Heart left ventricle (tissue), 16 donors: Measurements from ENCODE around the gene RNASE12. TPM values are rescaled to one million over a fixed set of nuclear protein-coding genes. Genes with fewer than 3 reads are reported as not detected.

Source experiments
- ATAC-seq, 4 donors: fragments of 200-7000 bp; cut with Tn5 transposase; one replicate each; pipeline ENCODE4 v1.9.1; 2020 to 2022; ENCODE audit warnings: moderate library complexity in 4 of 4, mild to moderate bottlenecking in 3 of 4, moderate number of reproducible peaks in 1 of 4
- DNase-seq, 5 donors: peaks; one replicate each; pipeline ENCODE4 v3.0.0-alpha.2; 2020
- H3K27ac ChIP-seq, 12 donors: fragments of 200-600 bp; sonication (generic) in 4 of 12; one replicate each; pipeline versions ENCODE4 v1.5.0 to v1.8.0; 2016 to 2022; ENCODE audit warnings: mild to moderate bottlenecking in 2 of 12
- H3K27me3 ChIP-seq, 9 donors: fragments of 200-600 bp; sonication (generic) in 2 of 9; one replicate each; pipeline versions ENCODE4 v1.5.1 to v1.8.0; 2016 to 2022; ENCODE audit warnings: mild to moderate bottlenecking in 3 of 9
- H3K36me3 ChIP-seq, 9 donors: fragments of 200-600 bp; sonication (generic) in 2 of 9; one replicate each; pipeline versions ENCODE4 v1.5.0 to v1.8.0; 2018 to 2022; ENCODE audit warnings: mild to moderate bottlenecking in 2 of 9
- H3K4me1 ChIP-seq, 12 donors: fragments of 200-600 bp; sonication (generic) in 4 of 12; one replicate each; pipeline versions ENCODE4 v1.5.0 to v1.8.0; 2016 to 2022; ENCODE audit warnings: mild to moderate bottlenecking in 3 of 12
- H3K4me3 ChIP-seq, 12 donors: fragments of 200-600 bp; sonication (generic) in 4 of 12; one replicate each; pipeline versions ENCODE4 v1.5.0 to v1.8.0; 2017 to 2022; ENCODE audit warnings: mild to moderate bottlenecking in 9 of 12, moderate library complexity in 4 of 12
- H3K9me3 ChIP-seq, 12 donors: fragments of 200-600 bp; sonication (generic) in 4 of 12; one replicate each; pipeline versions ENCODE4 v1.5.0 to v1.8.0; 2016 to 2022; ENCODE audit warnings: mild to moderate bottlenecking in 1 of 12
- CTCF ChIP-seq, 12 donors: fragments of 200-600 bp; sonication (generic) in 4 of 12; IDR thresholded peaks; one replicate each; pipeline versions ENCODE4 v1.5.0 to v1.8.0; 2018 to 2022; ENCODE audit warnings: antibody characterized with exemption in 12 of 12, mild to moderate bottlenecking in 5 of 12
- POLR2A ChIP-seq, 2 donors: fragments of 450-650 bp; IDR thresholded peaks; one replicate each; pipeline ENCODE4 v1.6.1; 2017; ENCODE audit warnings: antibody characterized with exemption in 2 of 2, mild to moderate bottlenecking in 2 of 2, moderate library complexity in 2 of 2
- WGBS, 4 donors: extraction: QIAGEN DNeasy Blood & Tissue Kit in 2 of 4; methylation state at CpG; one replicate each; pipeline versions ENCODE4 v1.1.5 to v1.1.7; 2013 to 2018; 5-methylcytosine and 5-hydroxymethylcytosine counted together
- intact Hi-C, 10 donors: fragments of 100-400 bp; cut with DNase I; formaldehyde crosslinking; loops; one replicate each; pipeline versions ENCODE4 v1.11.1 to v1.14.2; 2022
- polyA plus RNA-seq, 2 donors: library from polyadenylated mRNA; stranded (reverse); fragments of 200-250 nt; gene quantifications; one replicate each; pipeline ENCODE4 v1.2.3, GENCODE V29; 2013
- total RNA-seq, 9 donors: library from RNA; depleted of rRNA in 2 of 9; stranded (reverse); fragments of >200 nt in 2 of 9; fragmentation: NEBNext Ultra II Directional in 3 of 9; extraction: Animal tissue kit (Norgen Biotek cat#: 25700) in 3 of 9; gene quantifications; one replicate each; pipeline versions ENCODE4 v1.1.0 to v1.2.4, GENCODE V29; 2016 to 2023
- donor health status: ischemic (EF 13 %, LVEDD 7.1; RV severe dilation, severe dysfunction).
- donor health status: healthy with polysubstance abuse.
- donor health status: DM: no; HTN: yes; CAD: no.
- donor health status: DM: no; HTN: no; CAD: no.
- donor health status: ischemic (EF 25% LVEDD 6.9; RV normal size, moderate dysfunction).
- donor health status: ischemic (EF 25% LVEDD 5.7; RV mildly dilated, moderate dysfunction).
- donor health status: healthy.
- donor health status: DM: yes; HTN: yes; CAD: no.
- donor health status: ischemic (EF 35%, LVEDD 5.7; RV mildly dilated, moderate dysfunction).
- donor health status: nonischemic (EF 11% LVEDD 7.7; RV severe dilation, severe dysfunction).
- donor health status: DM: yes; HTN: yes; CAD: no.
- donor health status: PGD.
- donor health status: ischemic (EF 29% LVEDD 5.4; RV normal size, mild dysfunction).
- donor health status: nonischemic (EF 23%, LVEDD 6.1; RV moderate dilation, normal function).

The RNASE12 gene
- total and polyA plus RNA-seq, 11 donors = not detected

DNA sequence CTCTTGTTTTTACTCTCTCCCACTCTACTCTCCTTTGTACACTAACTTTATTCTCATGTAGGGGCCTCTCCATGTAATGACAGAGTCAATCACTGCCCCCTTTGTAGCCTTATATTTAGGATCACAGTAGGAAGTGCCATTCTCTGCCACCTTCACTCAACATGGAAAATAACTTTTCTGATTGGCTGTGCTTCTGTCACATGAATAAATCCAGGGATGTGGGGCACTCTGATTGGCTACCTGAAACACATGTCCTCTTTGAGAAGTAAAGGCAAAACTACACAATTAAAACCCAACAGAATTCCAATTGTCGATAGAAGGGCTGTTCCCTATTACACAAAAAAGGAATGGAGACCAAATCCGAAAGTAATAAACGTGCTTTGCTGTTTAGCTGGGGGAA is 30.2 kb downstream of the RNASE12 start, which contains the start of gene RNASE9:
Gene RNASE9 (minus strand): TSS at position 87 of the 400 bp plus-strand sequence.
- Histone ChIP-seq H3K4me3 (no peak within 1 kb of the TSS), H3K27ac (no peak within 1 kb of the TSS), H3K27me3 (no peaks in the 10 kb centered on the region), H3K36me3 (no peaks in the 10 kb centered on the region), H3K4me1 (peaks cover 0 to 7% (median 0%) of the 10 kb centered on the region in 12 donors), H3K9me3 (peaks cover 0 to 2% (median 0%) of the 10 kb centered on the region in 12 donors)
- WGBS, 4 donors = 93 to 96% (median 95%) methylated on average over 3 of the region's 3 CpGs
- intact Hi-C loops = no loop called here
- ATAC-seq = no peak
- no peak for TF ChIP-seq POLR2A (IDR thresholded peaks at IDR 0.05)
- no peak for TF ChIP-seq CTCF (IDR thresholded peaks at IDR 0.05)
- no peak for DNase-seq

- H3K9me3 ChIP-seq = no peaks in the 10 kb centered on the region
- H3K27me3 ChIP-seq = no peaks in the 10 kb centered on the region
- intact Hi-C loops = no loop called here
- ATAC-seq (no peak), DNase-seq (no peak)
- H3K4me3 ChIP-seq = no peak overlapping the region
- no peak overlapping the region for H3K27ac ChIP-seq
- H3K4me1 ChIP-seq = peaks cover 0 to 7% (median 0%) of the 10 kb centered on the region in 12 donors
- no peaks in the 10 kb centered on the region for H3K36me3 ChIP-seq
- TF ChIP-seq CTCF (IDR thresholded peaks at IDR 0.05) (no peak), POLR2A (IDR thresholded peaks at IDR 0.05) (no peak)
- WGBS, 4 donors = 39 to 69% (median 57%) methylated on average over 2 of the region's 2 CpGs
Measured at GRCh38 chr14:20559461-20559904, 31.7 kb downstream of the RNASE12 start.

GRCh38 chr14:20557212-20557542 is 34.0 kb downstream of the RNASE12 start:
- TF ChIP-seq CTCF (IDR thresholded peaks at IDR 0.05) = no peak
- no peak for TF ChIP-seq POLR2A (IDR thresholded peaks at IDR 0.05)
- Histone ChIP-seq H3K27me3 (no peaks in the 10 kb centered on the region), H3K27ac (no peak overlapping the region), H3K36me3 (no peaks in the 10 kb centered on the region), H3K9me3 (no peaks in the 10 kb centered on the region), H3K4me1 (peaks cover 0 to 7% (median 0%) of the 10 kb centered on the region in 12 donors), H3K4me3 (no peak overlapping the region)
- intact Hi-C loops = no loop called here
- DNase-seq = no peak
- no peak for ATAC-seq
- 43 to 56% (median 53%) methylated on average over 2 of the region's 2 CpGs for WGBS, 4 donors

GRCh38 chr14:20556500-20557211 is 34.5 kb downstream of the RNASE12 start:
- no peaks in the 10 kb centered on the region for H3K9me3 ChIP-seq
- H3K27me3 ChIP-seq = no peaks in the 10 kb centered on the region
- no peaks in the 10 kb centered on the region for H3K36me3 ChIP-seq
- intact Hi-C loops = no loop called here
- no peak overlapping the region for H3K4me3 ChIP-seq
- TF ChIP-seq CTCF (IDR thresholded peaks at IDR 0.05) = no peak
- TF ChIP-seq POLR2A (IDR thresholded peaks at IDR 0.05) = no peak
- ATAC-seq (no peak), DNase-seq (no peak)
- H3K4me1 ChIP-seq = peaks cover 0 to 7% (median 0%) of the 10 kb centered on the region in 12 donors
- H3K27ac ChIP-seq = no peak overlapping the region
- WGBS, 4 donors = 62 to 65% (median 65%) methylated on average over 11 of the region's 11 CpGs
